Thymus (tissue), 11 donors: ENCODE measurements around the gene ZSCAN21. TPM values are rescaled to one million over a fixed set of nuclear protein-coding genes. Genes with fewer than 3 reads are reported as not detected.

Experiments used
- DNase-seq, 9 donors: peaks; one replicate each; pipeline ENCODE4 v3.0.0-alpha.2; 2013; ENCODE audit warnings: low spot score in 9 of 9, low read depth in 6 of 9, missing footprints in 1 of 9
- H3K27ac ChIP-seq, 2 donors: one replicate each; pipeline ENCODE4 v1.5.1; 2013; ENCODE audit warnings: control low read depth in 1 of 2, low read depth in 1 of 2, low read length in 1 of 2, mild to moderate bottlenecking in 1 of 2, moderate library complexity in 1 of 2
- H3K27me3 ChIP-seq, 2 donors: one replicate each; pipeline ENCODE4 v1.5.1; 2013; ENCODE audit warnings: low read length in 1 of 2; ENCODE audit not compliant: control insufficient read depth in 2 of 2, insufficient read depth in 1 of 2
- H3K36me3 ChIP-seq, 2 donors: one replicate each; pipeline ENCODE4 v1.5.1; 2013; ENCODE audit warnings: low read length in 1 of 2, mild to moderate bottlenecking in 1 of 2, moderate library complexity in 1 of 2; ENCODE audit not compliant: control insufficient read depth in 2 of 2, insufficient read depth in 2 of 2
- H3K4me1 ChIP-seq, 2 donors: one replicate each; pipeline ENCODE4 v1.5.1; 2013; ENCODE audit warnings: low read length in 2 of 2; ENCODE audit not compliant: control insufficient read depth in 2 of 2, insufficient read depth in 2 of 2
- H3K4me3 ChIP-seq, 2 donors: one replicate each; pipeline ENCODE4 v1.5.1; 2013; ENCODE audit warnings: low read length in 2 of 2, control low read depth in 1 of 2, mild to moderate bottlenecking in 1 of 2
- H3K9me3 ChIP-seq, 2 donors: one replicate each; pipeline ENCODE4 v1.5.1; 2013; ENCODE audit warnings: low read length in 1 of 2, mild to moderate bottlenecking in 1 of 2; ENCODE audit not compliant: control insufficient read depth in 2 of 2, insufficient read depth in 1 of 2
- WGBS: extraction: QIAGEN DNeasy Blood & Tissue Kit; methylation state at CpG from one replicate; pipeline ENCODE4 v1.1.7; 2013; 5-methylcytosine and 5-hydroxymethylcytosine counted together
- polyA plus RNA-seq: library from polyadenylated mRNA; stranded (reverse); fragments of 200-250 nt; gene quantifications from one replicate; pipeline ENCODE4 v1.2.3, GENCODE V29; 2013
- total RNA-seq: library from RNA; stranded (reverse); fragments of 120-200 nt; gene quantifications from one replicate; pipeline ENCODE4 v1.2.4, GENCODE V29; 2013
- donor health status: healthy.

The ZSCAN21 gene
- total and polyA plus RNA-seq, 2 donors = 8.3 to 10.8 TPM

GRCh38 chr7:100107890-100108289 is 58.3 kb downstream of the ZSCAN21 start:
- Histone ChIP-seq H3K27ac (no peak overlapping the region), H3K9me3 (no peaks in the 10 kb centered on the region), H3K27me3 (no peaks in the 10 kb centered on the region), H3K4me1 (peaks cover 0 to 3% of the 10 kb centered on the region in 2 donors), H3K36me3 (peaks cover 82 to 85% of the 10 kb centered on the region in 2 donors), H3K4me3 (no peak overlapping the region)
- no peak for DNase-seq
- 98% methylated on average over 11 of the region's 11 CpGs for WGBS

DNA sequence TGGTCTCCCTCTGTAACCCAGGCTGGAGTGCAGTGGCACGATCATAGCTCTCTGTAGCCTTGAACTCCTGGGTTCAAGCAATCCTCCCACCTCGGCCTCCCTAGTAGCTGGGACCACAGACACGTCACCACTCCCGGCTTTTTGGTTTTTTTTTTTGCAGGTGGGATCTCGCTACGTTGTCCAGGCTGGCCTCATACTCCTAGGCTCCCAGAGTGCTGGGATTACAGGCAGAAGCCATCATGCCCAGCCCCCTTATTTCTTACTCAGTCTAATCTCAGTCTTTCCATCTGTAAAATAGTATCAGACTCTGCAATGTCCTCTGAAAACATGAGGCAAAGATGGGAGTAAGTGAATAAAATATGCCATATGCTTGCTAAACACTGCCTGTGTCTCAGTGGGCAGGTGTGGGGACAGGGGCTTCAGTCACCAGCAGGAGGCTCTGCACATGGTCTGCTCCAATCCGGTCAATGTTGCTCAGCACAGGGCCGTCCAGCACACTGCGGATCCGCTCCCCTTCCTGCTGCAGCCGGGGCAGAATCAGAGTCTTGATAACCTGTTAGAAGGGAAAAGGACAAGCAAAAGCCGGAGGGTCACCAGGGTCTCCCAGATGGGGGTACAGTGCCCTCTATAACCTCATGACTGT is 60.1 kb downstream of the ZSCAN21 start:
- 87% methylated on average over 12 of the region's 12 CpGs for WGBS
- Histone ChIP-seq H3K27me3 (no peaks in the 10 kb centered on the region), H3K36me3 (peaks cover 83 to 86% of the 10 kb centered on the region in 2 donors), H3K9me3 (no peaks in the 10 kb centered on the region), H3K27ac (no peak overlapping the region), H3K4me1 (no peaks in the 10 kb centered on the region), H3K4me3 (no peak overlapping the region)
- no peak for DNase-seq

DNA sequence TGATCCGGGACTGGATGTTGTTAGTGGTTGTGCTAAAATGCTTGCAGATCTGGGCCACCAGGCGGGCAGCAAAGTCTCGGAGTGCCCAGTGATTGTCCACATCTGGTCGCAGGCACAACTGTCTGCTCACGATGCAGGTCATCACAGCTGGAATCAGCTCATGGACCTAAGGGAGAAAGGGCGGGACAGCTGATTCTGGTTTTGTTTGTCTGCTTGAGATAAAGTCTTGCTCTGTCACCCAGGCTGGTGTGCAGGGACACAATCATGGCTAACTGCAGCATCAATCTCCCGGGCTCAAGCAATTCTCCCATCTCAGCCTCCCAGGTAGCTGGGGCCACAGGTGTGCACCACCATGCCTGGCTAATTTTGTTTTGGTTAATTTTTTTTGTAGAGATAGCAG is 61.6 kb downstream of the ZSCAN21 start:
- WGBS = 98% methylated on average over 7 of the region's 7 CpGs
- Histone ChIP-seq H3K4me3 (no peak overlapping the region), H3K36me3 (peaks cover 73% of the 10 kb centered on the region in 2 donors), H3K4me1 (no peaks in the 10 kb centered on the region), H3K27ac (no peak overlapping the region), H3K27me3 (no peaks in the 10 kb centered on the region), H3K9me3 (no peaks in the 10 kb centered on the region)
- DNase-seq = no peak

DNA sequence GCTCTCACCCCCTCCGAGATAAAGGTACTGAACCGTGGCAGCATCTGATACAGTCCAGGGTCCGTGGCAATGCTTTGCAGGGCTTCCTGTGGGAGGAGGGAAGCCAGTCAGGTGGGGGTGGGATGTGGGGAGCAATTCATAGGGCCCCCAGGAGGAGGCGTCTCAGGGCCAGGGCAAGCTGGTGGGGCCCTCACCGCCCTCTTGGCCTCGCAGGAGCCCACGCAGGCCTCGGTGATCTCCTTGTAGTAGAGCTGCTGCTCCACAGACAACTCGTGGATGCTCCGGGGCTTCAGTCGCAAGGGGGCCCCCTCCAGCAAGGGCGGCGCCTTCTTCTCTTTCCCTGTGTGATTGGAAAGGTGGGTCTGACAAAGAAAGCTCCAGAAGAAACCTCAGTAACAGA is 62.3 kb downstream of the ZSCAN21 start:
- no peak for DNase-seq
- H3K9me3 ChIP-seq = no peaks in the 10 kb centered on the region
- no peaks in the 10 kb centered on the region for H3K4me1 ChIP-seq
- H3K27me3 ChIP-seq = no peaks in the 10 kb centered on the region
- 95% methylated on average over 13 of the region's 13 CpGs for WGBS
- H3K36me3 ChIP-seq = peaks cover 66% of the 10 kb centered on the region in 2 donors
- no peak overlapping the region for H3K27ac ChIP-seq
- H3K4me3 ChIP-seq = no peak overlapping the region

Other genes starting within 250 kb of the ZSCAN21 start
- gene CYP3A43, start 221.8 kb upstream of the ZSCAN21 start, total RNA-seq = not detected
- gene CYP3A43, start 221.8 kb upstream of the ZSCAN21 start, polyA plus RNA-seq = 0.07 TPM
- not detected for gene OR2AE1, start 172.7 kb upstream of the ZSCAN21 start, total RNA-seq
- 0.07 TPM for gene OR2AE1, start 172.7 kb upstream of the ZSCAN21 start, polyA plus RNA-seq
- 21.6 TPM for gene TRIM4, start 130.2 kb upstream of the ZSCAN21 start, total RNA-seq
- gene TRIM4, start 130.2 kb upstream of the ZSCAN21 start, polyA plus RNA-seq = 22.6 TPM
- 0.14 TPM for gene GJC3, start 120.2 kb upstream of the ZSCAN21 start, total RNA-seq
- 0.11 TPM for gene GJC3, start 120.2 kb upstream of the ZSCAN21 start, polyA plus RNA-seq
- 0.76 TPM for gene AZGP1, start 73.7 kb upstream of the ZSCAN21 start, total RNA-seq
- gene AZGP1, start 73.7 kb upstream of the ZSCAN21 start, polyA plus RNA-seq = 4.7 TPM
- 61.4 TPM for gene ZKSCAN1, start 34.2 kb upstream of the ZSCAN21 start, total RNA-seq
- gene ZKSCAN1, start 34.2 kb upstream of the ZSCAN21 start, polyA plus RNA-seq = 17.8 TPM
- gene ZNF3, start 31.9 kb downstream of the ZSCAN21 start, total RNA-seq = 25.9 TPM
- 20.1 TPM for gene ZNF3, start 31.9 kb downstream of the ZSCAN21 start, polyA plus RNA-seq
- gene COPS6, start 39.2 kb downstream of the ZSCAN21 start, total RNA-seq = 49.1 TPM
- gene COPS6, start 39.2 kb downstream of the ZSCAN21 start, polyA plus RNA-seq = 81.1 TPM
- gene MCM7, start 51.6 kb downstream of the ZSCAN21 start, total RNA-seq = 231 TPM
- gene MCM7, start 51.6 kb downstream of the ZSCAN21 start, polyA plus RNA-seq = 111 TPM
- 12.7 TPM for gene AP4M1, start 51.9 kb downstream of the ZSCAN21 start, total RNA-seq
- 14.2 TPM for gene AP4M1, start 51.9 kb downstream of the ZSCAN21 start, polyA plus RNA-seq
- gene TAF6, start 69.6 kb downstream of the ZSCAN21 start, total RNA-seq = 10.2 TPM
- gene TAF6, start 69.6 kb downstream of the ZSCAN21 start, polyA plus RNA-seq = 25.7 TPM
- gene CNPY4, start 69.9 kb downstream of the ZSCAN21 start, total RNA-seq = 27.9 TPM
- 19.0 TPM for gene CNPY4, start 69.9 kb downstream of the ZSCAN21 start, polyA plus RNA-seq
- gene MBLAC1, start 77.2 kb downstream of the ZSCAN21 start, total RNA-seq = 3.1 TPM
- gene MBLAC1, start 77.2 kb downstream of the ZSCAN21 start, polyA plus RNA-seq = 2.0 TPM
- 142 TPM for gene LAMTOR4, start 99.1 kb downstream of the ZSCAN21 start, total RNA-seq
- gene LAMTOR4, start 99.1 kb downstream of the ZSCAN21 start, polyA plus RNA-seq = 448 TPM
- gene TRAPPC14, start 108.9 kb downstream of the ZSCAN21 start, total RNA-seq = 19.8 TPM
- 46.9 TPM for gene TRAPPC14, start 108.9 kb downstream of the ZSCAN21 start, polyA plus RNA-seq
- gene GAL3ST4, start 118.8 kb downstream of the ZSCAN21 start, total RNA-seq = 11.9 TPM
- gene GAL3ST4, start 118.8 kb downstream of the ZSCAN21 start, polyA plus RNA-seq = 12.8 TPM
- 11.2 TPM for gene GPC2, start 127.6 kb downstream of the ZSCAN21 start, total RNA-seq
- 8.5 TPM for gene GPC2, start 127.6 kb downstream of the ZSCAN21 start, polyA plus RNA-seq
- gene STAG3, start 128.1 kb downstream of the ZSCAN21 start, total RNA-seq = 59.1 TPM
- gene STAG3, start 128.1 kb downstream of the ZSCAN21 start, polyA plus RNA-seq = 36.0 TPM
- gene PVRIG, start 170.2 kb downstream of the ZSCAN21 start, total RNA-seq = 52.3 TPM
- 30.7 TPM for gene PVRIG, start 170.2 kb downstream of the ZSCAN21 start, polyA plus RNA-seq